GM23248 (cell line): ENCODE measurements around the gene TMEM244.

Experiments used
- EZH2 ChIP-seq: fragments of 200-600 bp; sonication (generic); IDR thresholded peaks from 2 replicates; pipeline ENCODE4 v1.6.1; 2018; ENCODE audit warnings: antibody characterized with exemption, mild to moderate bottlenecking; ENCODE audit not compliant: insufficient read depth, poor library complexity, severe bottlenecking
- EZH2phosphoT487 ChIP-seq: fragments of 200-600 bp; sonication (generic); IDR thresholded peaks from 2 replicates; pipeline ENCODE4 v1.6.1; 2018; ENCODE audit warnings: antibody characterized with exemption, moderate library complexity, mild to moderate bottlenecking, low read depth; ENCODE audit not compliant: insufficient read depth

DNA sequence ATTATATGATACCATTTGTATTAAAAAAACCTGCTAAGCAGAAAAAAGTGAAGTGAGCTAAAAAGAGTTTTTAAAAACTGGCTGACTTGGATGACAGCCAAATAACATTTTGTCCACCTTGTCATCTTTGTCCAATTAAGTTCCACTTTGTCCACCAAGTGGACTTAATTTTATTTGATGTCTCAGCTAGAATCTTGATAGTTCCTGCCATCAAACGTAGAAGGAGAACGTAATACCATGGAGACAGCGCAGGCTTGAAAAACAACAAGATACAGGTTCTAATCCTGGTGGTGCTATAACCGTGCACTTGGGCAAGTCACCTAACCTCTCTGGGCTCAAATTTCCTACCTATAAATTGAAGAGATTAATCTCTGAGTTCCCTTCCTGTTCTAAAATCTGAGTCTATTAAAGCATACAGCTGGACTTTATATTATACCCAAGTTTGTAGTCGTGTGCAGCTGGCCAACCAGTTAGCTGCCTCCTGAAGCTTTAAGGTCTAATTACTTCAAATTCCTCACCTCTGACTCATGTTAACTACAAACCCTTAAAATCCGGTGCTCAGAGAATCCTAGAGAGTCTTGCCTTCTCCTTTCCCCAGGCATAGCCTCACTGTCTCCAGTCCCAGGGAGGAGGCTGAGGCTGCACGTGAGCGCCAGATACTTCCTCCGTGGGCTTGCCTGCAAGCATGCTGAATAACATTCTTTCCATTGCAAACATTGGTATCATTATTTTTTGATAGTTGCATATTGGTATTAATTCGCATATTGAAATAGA lies 16.8 kb downstream of the TMEM244 start:
- no peak for TF ChIP-seq EZH2phosphoT487
- TF ChIP-seq EZH2: no peak
